Fibroblast of lung (primary cell): ENCODE data around the gene PDIA2.

Source experiments
- CTCF ChIP-seq, 2 donors: IDR thresholded peaks in 1 of 2; conservative IDR thresholded peaks in 1 of 2; 1 replicate in 1 of 2; 2 replicates in 1 of 2; pipeline ENCODE4 v1.5.1; 2011 to 2012; ENCODE audit warnings: low read length in 2 of 2, control low read depth in 1 of 2, inconsistent platforms in 1 of 2, low read depth in 1 of 2, mild to moderate bottlenecking in 1 of 2
- EZH2 ChIP-seq: IDR thresholded peaks from 2 replicates; pipeline ENCODE4 v1.5.1; 2012; ENCODE audit warnings: low read length, control low read depth, mild to moderate bottlenecking; ENCODE audit errors: missing control alignments

- no peak for TF ChIP-seq CTCF (conservative IDR thresholded peaks at IDR 0.05 in 1 of 2, IDR thresholded peaks at IDR 0.05 in 1 of 2; ENCODE audit: low read depth in 1 of 2, low read length in 2 of 2)
- no peak for TF ChIP-seq EZH2
These were observed at the start of gene PDIA2 for GRCh38 chr16:283033-283805.
